K562 (cell line): ENCODE measurements around the gene CTDSPL. TPM values are rescaled to one million over a fixed set of nuclear protein-coding genes. Genes with fewer than 3 reads are reported as not detected.

Experiments used
- ATAC-seq: fragments of 200-7000 bp; cut with Tn5 transposase; 3 replicates; pipeline ENCODE4 v1.9.1; 2020; ENCODE audit warnings: moderate library complexity
- BruUV-seq: library from RNA; stranded (reverse); fragments of 400-500 nt; replicated peaks from 2 replicates; lab custom pipeline; 2021; lab: Mats Ljungman, UMichigan
- CTCF ChIA-PET: fragments of 300-600 bp; formaldehyde crosslinking; extraction: SDS; loops from one replicate; lab custom pipeline; 2021; ENCODE audit warnings: low intra/inter-chr PET ratio; lab: Yijun Ruan, JAX
- POLR2A ChIA-PET: fragments of 300-600, 350-650 bp; sonication (Branson Sonifier 250); formaldehyde crosslinking; extraction: SDS; loops from one replicate; lab custom pipeline; 2021; ENCODE audit warnings: antibody characterized with exemption, inconsistent platforms; lab: Yijun Ruan, JAX
- DNase-seq, 4 experiments: peaks; one replicate each; pipeline versions ENCODE4 v3.0.0 to v3.0.0-alpha.2; 2011 to 2018; ENCODE audit warnings: low spot score in 3 of 4, mixed read lengths in 3 of 4; ENCODE audit errors: extremely low read depth in 1 of 4
- FAIRE-seq: peaks from 2 replicates; lab custom pipeline; 2011; peaks lifted over from hg19 to GRCh38; lab: Jason Lieb, UNC
- H2AFZ ChIP-seq: 2 replicates; pipeline ENCODE4 v1.6.0; 2011; ENCODE audit warnings: low read depth, low read length, control low read depth, inconsistent platforms
- H3K27ac ChIP-seq: fragments of 200-600 bp; 3 replicates; pipeline ENCODE4 v1.8.0; 2011; ENCODE audit warnings: low read depth, mild to moderate bottlenecking, control low read depth, inconsistent platforms, low read length, moderate library complexity, mixed read lengths; ENCODE audit errors: extremely low read depth
- H3K27me3 ChIP-seq, 2 experiments: fragments of 300-600 bp in 1 of 2; 2 replicates in 1 of 2; 3 replicates in 1 of 2; pipeline versions ENCODE4 v1.6.0 to v1.8.0; 2011; ENCODE audit warnings: inconsistent platforms in 2 of 2, low read length in 2 of 2, mild to moderate bottlenecking in 1 of 2, mixed read lengths in 1 of 2, moderate library complexity in 1 of 2; ENCODE audit not compliant: control insufficient read depth in 2 of 2, insufficient read depth in 2 of 2
- H3K36me3 ChIP-seq: fragments of 300-600 bp; 3 replicates; pipeline ENCODE4 v1.8.0; 2011; ENCODE audit warnings: mild to moderate bottlenecking, low read length, inconsistent platforms; ENCODE audit not compliant: control insufficient read depth, insufficient read depth
- H3K4me1 ChIP-seq, 2 experiments: fragments of 200-600 bp in 1 of 2; replicated peaks in 1 of 2; 2 replicates in 1 of 2; 3 replicates in 1 of 2; pipeline versions ENCODE4 v1.5.1 to v1.8.0; 2011; ENCODE audit warnings: inconsistent platforms in 2 of 2, low read length in 2 of 2, mild to moderate bottlenecking in 1 of 2, mixed read lengths in 1 of 2, moderate library complexity in 1 of 2; ENCODE audit not compliant: control insufficient read depth in 2 of 2, insufficient read depth in 2 of 2
- H3K4me2 ChIP-seq: 2 replicates; pipeline ENCODE4 v1.6.1; 2011; ENCODE audit warnings: low read length, control low read depth, inconsistent platforms, mixed read lengths; ENCODE audit not compliant: insufficient read depth
- H3K4me3 ChIP-seq: fragments of 200-600 bp; sonication (generic), shearing (Covaris generic); 2 replicates; pipeline ENCODE4 v1.5.1; 2016; ENCODE audit warnings: control low read depth, inconsistent platforms
- H3K79me2 ChIP-seq: fragments of 200-600 bp; 3 replicates; pipeline ENCODE4 v1.8.0; 2011; ENCODE audit warnings: low read length, inconsistent platforms; ENCODE audit not compliant: control insufficient read depth, insufficient read depth
- H3K9ac ChIP-seq, 2 experiments: 2 replicates each; pipeline versions ENCODE4 v1.6.0 to v1.6.1; 2011; ENCODE audit warnings: low read depth in 2 of 2, low read length in 2 of 2, control low read depth in 1 of 2, inconsistent platforms in 1 of 2, mild to moderate bottlenecking in 1 of 2, mixed read lengths in 1 of 2; ENCODE audit not compliant: insufficient read depth in 1 of 2
- H3K9me1 ChIP-seq: one replicate; pipeline ENCODE4 v1.6.0; 2011; ENCODE audit warnings: inconsistent platforms, mild to moderate bottlenecking, low read length, moderate library complexity; ENCODE audit not compliant: control insufficient read depth, insufficient read depth
- H3K9me3 ChIP-seq: replicated peaks from 2 replicates; pipeline ENCODE4 v1.5.1; 2011; ENCODE audit warnings: low read depth, low read length, inconsistent platforms; ENCODE audit not compliant: control insufficient read depth, insufficient read depth
- H4K20me1 ChIP-seq: replicated peaks from 2 replicates; pipeline ENCODE4 v1.6.1; 2011; ENCODE audit warnings: low read length, inconsistent platforms, mixed read lengths; ENCODE audit not compliant: control insufficient read depth, insufficient read depth
- GMEB1 ChIP-seq: fragments of 250-450 bp; sonication (Bioruptor Pico); IDR thresholded peaks from 2 replicates; pipeline ENCODE4 v1.4.0; 2020; ENCODE audit warnings: mild to moderate bottlenecking
- HEY1 ChIP-seq: fragments of 250-450 bp; sonication (Bioruptor Pico); IDR thresholded peaks from 2 replicates; pipeline ENCODE4 v1.5.0; 2020; ENCODE audit warnings: mild to moderate bottlenecking, moderate library complexity, borderline replicate concordance
- MBD1 ChIP-seq: fragments of 250-450 bp; sonication (Bioruptor Pico); IDR thresholded peaks from 2 replicates; pipeline ENCODE4 v1.8.0; 2022; ENCODE audit warnings: inconsistent platforms
- MTA2 ChIP-seq: fragments of 450-650 bp; IDR thresholded peaks from 2 replicates; pipeline ENCODE4 v1.6.1; 2016; ENCODE audit warnings: low read depth
- ZBTB8A ChIP-seq: fragments of 450-650 bp; IDR thresholded peaks from 2 replicates; pipeline ENCODE4 v1.6.1; 2018; ENCODE audit warnings: mild to moderate bottlenecking, moderate library complexity; ENCODE audit not compliant: partially characterized antibody
- ZNF407 ChIP-seq: fragments of 450-650 bp; IDR thresholded peaks from 2 replicates; pipeline ENCODE4 v1.6.1; 2016; ENCODE audit warnings: low read depth
- WGBS: fragments of 100-300 bp; shearing (Covaris generic); methylation state at CpG from one replicate; pipeline ENCODE4 v1.1.6; 2016; ENCODE audit warnings: low coverage, mixed read lengths; ENCODE audit not compliant: insufficient coverage; ENCODE audit errors: missing lambda C conversion rate; 5-methylcytosine and 5-hydroxymethylcytosine counted together
- in situ Hi-C: fragments of 300-500 bp; cut with MboI; formaldehyde crosslinking; loops from 4 replicates; pipeline ENCODE4 v1.15.0; 2018; ENCODE audit warnings: inconsistent platforms, mixed read lengths
- intact Hi-C: fragments of 100-400 bp; cut with micrococcal nuclease; formaldehyde crosslinking; loops from 2 replicates; pipeline ENCODE4 v1.14.2; 2022
- polyA plus RNA-seq, 8 experiments: library from polyadenylated mRNA; depleted of rRNA in 4 of 8; stranded (reverse) in 5 of 8; unstranded in 3 of 8; fragments of >200 nt; fragmentation: Nextera tagmentation in 2 of 8; fragmentation: Illumina TruSeq in 1 of 8; extraction: Ambion mirVana in 2 of 8; extraction: Trizol in 1 of 8; gene quantifications; 2 replicates each; pipeline versions ENCODE4 v1.2.1 to v1.2.3, GENCODE V29; 2011 to 2014; ENCODE audit warnings: inconsistent platforms in 1 of 8, missing spikeins in 1 of 8
- total RNA-seq, 7 experiments: library from RNA; depleted of rRNA in 6 of 7; stranded (reverse); fragments of >200 nt in 6 of 7; fragmentation: Illumina TruSeq in 2 of 7; extraction: Trizol in 2 of 7; gene quantifications; 2 replicates each; pipeline versions ENCODE4 v1.2.1 to v1.2.3, GENCODE V29; 2011 to 2021; ENCODE audit warnings: low replicate concordance in 1 of 7
- TF ChIP-seq, protein P1 (sequence below): IDR thresholded peaks from 3 replicates; pipeline ENCODE4 v1.6.1; 2011; ENCODE audit warnings: borderline replicate concordance, mild to moderate bottlenecking, moderate library complexity; ENCODE audit not compliant: insufficient read length; ENCODE audit errors: extremely low read depth

CTDSPL gene
- total and polyA plus RNA-seq, 9 of the 15 experiments (the other 6 are each of a cell fraction or from before 2014, with no cell fraction given), result 5.1 to 19.3 (median 11.3) TPM

DNA sequence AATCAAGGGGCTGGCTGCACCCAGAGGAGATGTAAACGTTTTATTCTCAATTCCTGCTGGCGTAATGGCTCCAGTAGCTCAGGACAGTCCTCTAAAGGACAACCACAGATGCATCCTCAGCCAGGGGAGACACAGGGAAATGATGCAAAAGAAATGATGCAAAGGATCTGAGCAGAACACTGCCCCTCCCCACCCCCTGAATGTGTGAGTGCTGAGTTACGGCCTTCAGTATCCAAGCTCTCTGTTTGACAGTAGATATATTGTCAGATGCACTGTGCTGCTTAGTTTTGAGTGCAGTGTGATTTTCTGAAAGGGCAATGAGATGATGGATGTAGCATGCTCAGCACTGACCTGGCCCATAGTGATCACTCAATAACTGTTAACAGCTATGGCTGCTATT, 41.4 kb upstream of the CTDSPL start:
- no TSS peak for BruUV-seq
- FAIRE-seq, result no peak
- no peaks in the 10 kb centered on the region for H3K79me2 ChIP-seq
- H4K20me1 ChIP-seq, result no peaks in the 10 kb centered on the region
- no peak overlapping the region for H3K4me3 ChIP-seq
- DNase-seq, result no peak
- no peaks in the 10 kb centered on the region for H3K36me3 ChIP-seq
- H3K4me2 ChIP-seq, result no peak overlapping the region
- no peak overlapping the region for H3K9ac ChIP-seq
- POLR2A ChIA-PET, result interaction anchor here (0.5 to 0.7 kb wide), 4 partner anchors 12 to 265 kb away, joined by 3 to 4 read pairs (median 3); no protein-coding TSS in a partner anchor
- H3K9me1 ChIP-seq, result no peaks in the 10 kb centered on the region
- CTCF ChIA-PET, result no interaction called here
- peaks cover 4 to 30% of the 10 kb centered on the region in 2 experiments for H3K27me3 ChIP-seq
- no peaks in the 10 kb centered on the region; a peak in 2 of 5 replicates for H3K4me1 ChIP-seq
- no peak overlapping the region for H2AFZ ChIP-seq
- intact Hi-C loops, result no loop called here
- no peak overlapping the region for H3K27ac ChIP-seq
- in situ Hi-C loops, result no loop called here
- no peak for ATAC-seq
- WGBS, result 21% methylated on average over 3 of the region's 3 CpGs
- no peaks in the 10 kb centered on the region for H3K9me3 ChIP-seq
- TF ChIP-seq HEY1 (CRISPR knock-in tag), result no peak
- no peak for TF ChIP-seq ZBTB8A
- no peak for TF ChIP-seq GMEB1
- TF ChIP-seq MBD1 (CRISPR knock-in tag), result no peak
- no peak for TF ChIP-seq MTA2
- TF ChIP-seq ZNF407, result no peak
- TF ChIP-seq, protein P1, sequence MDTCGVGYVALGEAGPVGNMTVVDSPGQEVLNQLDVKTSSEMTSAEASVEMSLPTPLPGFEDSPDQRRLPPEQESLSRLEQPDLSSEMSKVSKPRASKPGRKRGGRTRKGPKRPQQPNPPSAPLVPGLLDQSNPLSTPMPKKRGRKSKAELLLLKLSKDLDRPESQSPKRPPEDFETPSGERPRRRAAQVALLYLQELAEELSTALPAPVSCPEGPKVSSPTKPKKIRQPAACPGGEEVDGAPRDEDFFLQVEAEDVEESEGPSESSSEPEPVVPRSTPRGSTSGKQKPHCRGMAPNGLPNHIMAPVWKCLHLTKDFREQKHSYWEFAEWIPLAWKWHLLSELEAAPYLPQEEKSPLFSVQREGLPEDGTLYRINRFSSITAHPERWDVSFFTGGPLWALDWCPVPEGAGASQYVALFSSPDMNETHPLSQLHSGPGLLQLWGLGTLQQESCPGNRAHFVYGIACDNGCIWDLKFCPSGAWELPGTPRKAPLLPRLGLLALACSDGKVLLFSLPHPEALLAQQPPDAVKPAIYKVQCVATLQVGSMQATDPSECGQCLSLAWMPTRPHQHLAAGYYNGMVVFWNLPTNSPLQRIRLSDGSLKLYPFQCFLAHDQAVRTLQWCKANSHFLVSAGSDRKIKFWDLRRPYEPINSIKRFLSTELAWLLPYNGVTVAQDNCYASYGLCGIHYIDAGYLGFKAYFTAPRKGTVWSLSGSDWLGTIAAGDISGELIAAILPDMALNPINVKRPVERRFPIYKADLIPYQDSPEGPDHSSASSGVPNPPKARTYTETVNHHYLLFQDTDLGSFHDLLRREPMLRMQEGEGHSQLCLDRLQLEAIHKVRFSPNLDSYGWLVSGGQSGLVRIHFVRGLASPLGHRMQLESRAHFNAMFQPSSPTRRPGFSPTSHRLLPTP, result no peak
